KG1 (cell line): ENCODE results near the gene PTH1R.

Experiments
- DNase-seq: peaks from one replicate; lab custom pipeline; 2025; lab: John Stamatoyannopoulos, UW

Gene PTH1R

GRCh38 chr3:46864061-46864881 lies 13.2 kb upstream of the PTH1R start:
- no peak for DNase-seq

- DNase-seq: no peak
Observed at GRCh38 chr3:46865031-46865507, 12.5 kb upstream of the PTH1R start.

- no peak for DNase-seq
Observed at GRCh38 chr3:46865546-46865945, 12.0 kb upstream of the PTH1R start.

- DNase-seq: no peak
Observed at GRCh38 chr3:46866032-46866595, 11.4 kb upstream of the PTH1R start.

- no peak for DNase-seq
Observed at GRCh38 chr3:46866720-46867549, 10.6 kb upstream of the PTH1R start.

- DNase-seq: no peak
Observed at GRCh38 chr3:46867550-46867898, 10.0 kb upstream of the PTH1R start.

GRCh38 chr3:46868287-46868686 lies 9.2 kb upstream of the PTH1R start:
- no peak for DNase-seq

- DNase-seq: no peak
Observed at GRCh38 chr3:46868948-46869347, 8.6 kb upstream of the PTH1R start.

GRCh38 chr3:46869440-46869839 lies 8.1 kb upstream of the PTH1R start:
- DNase-seq: no peak

GRCh38 chr3:46870651-46871050 lies 6.9 kb upstream of the PTH1R start:
- DNase-seq: no peak

- no peak for DNase-seq
Observed at GRCh38 chr3:46871222-46871621, 6.3 kb upstream of the PTH1R start.

GRCh38 chr3:46873521-46873920 lies 4.0 kb upstream of the PTH1R start:
- no peak for DNase-seq

- no peak for DNase-seq
Observed at GRCh38 chr3:46874430-46874829, 3.1 kb upstream of the PTH1R start.

- no peak for DNase-seq
Observed at GRCh38 chr3:46875560-46875959, 2.0 kb upstream of the PTH1R start.

GRCh38 chr3:46876313-46877300 lies 914 bp upstream of the PTH1R start:
- DNase-seq: no peak

GRCh38 chr3:46878781-46879436 lies 1.4 kb downstream of the PTH1R start:
- no peak for DNase-seq

- DNase-seq: no peak
Observed at GRCh38 chr3:46880884-46881595, 3.5 kb downstream of the PTH1R start.

- no peak for DNase-seq
Observed at GRCh38 chr3:46881596-46882376, 4.3 kb downstream of the PTH1R start.

GRCh38 chr3:46882377-46883053 lies 5.0 kb downstream of the PTH1R start:
- DNase-seq: no peak
